Effector CD4-positive, alpha-beta T cell (primary cell): ENCODE data around the gene TMEM184B.
"Not testable (repeated sequence)": the region's sequence is repeated elsewhere in the genome, so short reads cannot be mapped to it uniquely, and the experiment has no call there.

ENCODE experiments used
- DNase-seq: peaks from one replicate; pipeline ENCODE4 v3.0.0-alpha.2; 2020

The TMEM184B gene

GRCh38 chr22:38247713-38248112 lies 25.1 kb downstream of the TMEM184B start:
- DNase-seq: no peak

GRCh38 chr22:38246692-38247091 lies 26.1 kb downstream of the TMEM184B start:
- no peak for DNase-seq

- DNase-seq: no peak
Measured at GRCh38 chr22:38246046-38246658, 26.7 kb downstream of the TMEM184B start.

GRCh38 chr22:38244106-38244505 lies 28.7 kb downstream of the TMEM184B start:
- DNase-seq: no peak

- DNase-seq: no peak
Measured at GRCh38 chr22:38243007-38243765, 29.6 kb downstream of the TMEM184B start.

- DNase-seq: no peak
Measured at GRCh38 chr22:38240734-38241252, 32.0 kb downstream of the TMEM184B start.

- DNase-seq: no peak
Measured at GRCh38 chr22:38239101-38239761, 33.6 kb downstream of the TMEM184B start.

- DNase-seq: no peak
Measured at GRCh38 chr22:38238519-38239071, 34.2 kb downstream of the TMEM184B start.

GRCh38 chr22:38236786-38237185 lies 36.0 kb downstream of the TMEM184B start:
- no peak for DNase-seq

- no peak for DNase-seq
Measured at GRCh38 chr22:38235240-38235850, 37.5 kb downstream of the TMEM184B start.

- DNase-seq: not testable (repeated sequence)
Measured at GRCh38 chr22:38233856-38234255, 39.0 kb downstream of the TMEM184B start.

- DNase-seq: no peak
Measured at GRCh38 chr22:38233427-38233826, 39.4 kb downstream of the TMEM184B start.

GRCh38 chr22:38232196-38232595 lies 40.6 kb downstream of the TMEM184B start:
- no peak for DNase-seq

- no peak for DNase-seq
Measured at GRCh38 chr22:38230916-38231315, 41.9 kb downstream of the TMEM184B start.

- peak; percentile 27 for DNase-seq
Measured at GRCh38 chr22:38230108-38230825, 42.5 kb downstream of the TMEM184B start.

- no peak for DNase-seq
Measured at GRCh38 chr22:38228873-38229740, 43.7 kb downstream of the TMEM184B start.

- no peak for DNase-seq
Measured at GRCh38 chr22:38228326-38228872, 44.4 kb downstream of the TMEM184B start.

- no peak for DNase-seq
Measured at GRCh38 chr22:38226853-38227649, 45.8 kb downstream of the TMEM184B start.

GRCh38 chr22:38223289-38223960 lies 49.4 kb downstream of the TMEM184B start:
- no peak for DNase-seq

GRCh38 chr22:38222797-38223119 lies 50.1 kb downstream of the TMEM184B start:
- DNase-seq: no peak
